NCI-H2107 treated with DMSO at 0.1 percent for 48 hours (cell line): ENCODE measurements around the gene ZDHHC20.

Experiments used
- DNase-seq: peaks from one replicate; lab custom pipeline; 2025; ENCODE audit not compliant: unreplicated experiment; lab: John Stamatoyannopoulos, UW

Gene ZDHHC20, protein sequence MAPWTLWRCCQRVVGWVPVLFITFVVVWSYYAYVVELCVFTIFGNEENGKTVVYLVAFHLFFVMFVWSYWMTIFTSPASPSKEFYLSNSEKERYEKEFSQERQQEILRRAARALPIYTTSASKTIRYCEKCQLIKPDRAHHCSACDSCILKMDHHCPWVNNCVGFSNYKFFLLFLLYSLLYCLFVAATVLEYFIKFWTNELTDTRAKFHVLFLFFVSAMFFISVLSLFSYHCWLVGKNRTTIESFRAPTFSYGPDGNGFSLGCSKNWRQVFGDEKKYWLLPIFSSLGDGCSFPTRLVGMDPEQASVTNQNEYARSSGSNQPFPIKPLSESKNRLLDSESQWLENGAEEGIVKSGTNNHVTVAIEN

DNA sequence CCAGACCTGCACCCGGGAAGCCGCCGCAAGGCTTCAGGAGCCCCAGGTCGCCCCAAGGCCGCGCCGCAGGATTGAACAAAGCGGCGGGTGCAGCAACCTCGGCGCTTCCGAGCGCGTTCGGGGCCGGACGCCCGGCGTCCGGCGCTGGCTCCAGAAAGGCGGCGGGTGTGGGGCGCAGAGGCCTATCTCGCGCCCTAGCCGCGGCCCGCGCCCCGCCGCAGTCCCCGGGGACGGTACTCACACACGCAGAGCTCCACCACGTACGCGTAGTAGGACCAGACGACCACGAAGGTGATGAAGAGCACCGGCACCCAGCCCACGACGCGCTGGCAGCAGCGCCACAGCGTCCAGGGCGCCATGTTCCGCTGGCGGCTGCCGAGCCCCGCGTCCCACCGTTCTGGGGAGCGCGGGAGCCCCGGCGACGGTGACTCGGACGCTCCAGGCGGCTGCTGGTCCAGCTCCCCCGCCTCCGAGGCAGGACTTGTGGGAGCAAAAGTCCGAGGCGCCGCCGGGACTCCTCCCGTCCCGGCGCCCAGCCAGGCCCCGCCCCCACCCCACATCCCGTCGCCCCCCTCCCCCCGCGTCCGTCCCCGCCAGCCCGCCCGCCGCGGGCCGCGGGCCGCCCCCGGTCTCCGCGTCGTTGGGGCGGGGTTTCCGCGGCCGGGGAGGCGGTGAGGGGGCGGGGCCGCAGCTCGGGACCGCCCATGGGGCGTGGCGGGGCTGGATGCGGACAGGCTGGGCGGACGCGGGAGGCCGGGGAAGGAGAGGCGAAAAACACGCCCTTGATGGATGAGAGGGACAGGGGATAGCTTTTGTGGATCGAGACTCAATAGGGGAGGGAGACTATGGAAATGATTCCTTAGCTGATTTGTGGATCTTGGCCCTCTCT lies at the start of gene ZDHHC20:
TSS of gene ZDHHC20 (minus strand) at position 491 of the 889 bp plus-strand sequence. CDS start at position 359, 132 bp downstream.
- peak; percentile 14 for DNase-seq

DNA sequence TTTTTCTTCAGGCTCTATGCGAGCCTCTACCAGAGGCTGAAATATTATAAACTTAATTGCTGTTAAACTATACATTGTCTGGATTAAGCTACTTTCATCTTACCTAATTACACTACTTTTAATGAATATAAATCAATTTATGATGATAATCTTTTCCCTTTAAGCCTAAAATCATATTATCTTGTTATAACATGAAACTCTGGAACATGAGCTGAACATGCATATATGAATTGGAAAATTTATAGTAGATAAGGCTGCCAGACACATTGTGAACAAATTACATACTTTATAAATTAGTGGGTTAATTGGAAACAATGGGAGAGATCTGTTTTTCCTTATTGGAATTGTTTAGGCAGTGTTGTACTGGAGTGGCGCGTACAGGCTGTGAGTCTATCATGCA lies 45.3 kb upstream of the ZDHHC20 start:
- DNase-seq = no peak

DNA sequence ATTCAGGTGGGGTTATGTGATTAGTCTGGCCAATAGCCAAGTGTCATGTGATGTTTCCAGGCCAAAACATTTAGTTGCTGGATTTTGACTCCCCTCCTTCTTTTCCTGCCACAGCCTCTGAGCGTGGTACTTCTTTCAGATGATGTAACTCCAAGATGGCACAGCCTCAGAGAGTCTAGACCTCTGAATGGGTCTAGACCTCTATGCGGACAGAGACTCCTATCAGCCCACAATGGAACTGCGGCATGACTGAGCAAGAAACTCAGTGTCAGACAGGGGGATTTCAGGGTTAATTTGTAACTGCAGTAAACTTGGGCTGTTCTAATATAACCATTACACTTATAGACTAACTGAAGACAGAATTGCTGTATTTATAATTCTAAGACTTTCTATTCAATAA lies 42.6 kb upstream of the ZDHHC20 start:
- DNase-seq = no peak

DNA sequence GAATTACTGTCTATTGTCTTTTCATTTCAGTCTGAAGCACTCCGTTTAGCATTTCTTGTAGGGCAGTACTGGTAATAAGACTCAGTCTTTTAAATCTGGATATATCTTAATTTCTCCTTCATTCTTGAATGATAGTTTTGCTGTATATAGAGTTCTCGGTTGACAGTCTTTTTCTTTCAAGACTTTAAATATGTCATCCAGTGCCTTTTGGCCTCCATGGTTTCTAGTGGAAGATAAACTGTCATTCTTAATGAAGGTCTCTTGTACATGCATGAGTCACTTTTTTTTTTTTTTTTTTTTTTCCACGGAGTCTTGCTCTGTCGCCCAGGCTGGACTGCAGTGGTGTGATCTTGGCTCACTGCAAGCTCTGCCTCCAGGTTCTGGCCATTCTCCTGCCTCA lies 27.2 kb upstream of the ZDHHC20 start:
- DNase-seq = no peak

DNA sequence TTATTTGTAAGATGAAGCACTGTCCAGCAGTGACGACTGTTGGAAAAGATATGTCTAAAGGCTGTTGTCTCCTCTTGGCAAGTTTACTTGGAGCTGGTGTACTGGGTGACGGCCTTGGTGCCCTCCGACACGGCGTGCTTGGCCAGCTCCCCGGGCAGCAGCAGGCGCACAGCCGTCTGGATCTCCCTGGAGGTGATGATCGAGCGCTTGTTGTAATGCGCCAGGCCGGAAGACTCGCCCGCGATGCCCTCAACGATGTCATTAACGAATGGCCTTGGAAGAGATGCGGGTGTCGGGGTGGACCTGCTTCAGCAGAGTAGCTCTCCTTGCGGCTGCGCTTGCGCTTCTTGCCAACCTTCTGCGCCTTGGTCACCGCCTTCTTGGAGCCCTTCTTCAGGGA lies 24.6 kb upstream of the ZDHHC20 start:
- DNase-seq = no peak

DNA sequence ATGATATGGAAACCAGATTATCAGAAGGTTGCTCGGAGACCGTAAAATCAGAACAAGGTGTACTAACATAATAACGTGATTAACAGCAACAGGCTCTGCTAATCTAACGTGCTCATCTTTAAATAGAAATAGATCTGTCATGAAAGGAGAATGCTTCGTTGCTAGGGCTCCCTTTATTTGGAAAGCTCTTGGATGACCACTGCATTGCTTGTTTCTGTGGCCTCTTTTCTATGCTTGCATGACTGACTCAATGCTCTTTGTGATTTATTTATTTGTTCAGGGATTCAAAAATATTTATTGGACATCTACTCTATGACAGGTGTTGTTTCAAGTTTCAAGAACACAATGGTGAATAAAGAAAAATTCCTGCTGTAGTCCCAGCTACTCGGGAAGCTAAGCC lies 22.3 kb upstream of the ZDHHC20 start:
- DNase-seq = no peak

DNA sequence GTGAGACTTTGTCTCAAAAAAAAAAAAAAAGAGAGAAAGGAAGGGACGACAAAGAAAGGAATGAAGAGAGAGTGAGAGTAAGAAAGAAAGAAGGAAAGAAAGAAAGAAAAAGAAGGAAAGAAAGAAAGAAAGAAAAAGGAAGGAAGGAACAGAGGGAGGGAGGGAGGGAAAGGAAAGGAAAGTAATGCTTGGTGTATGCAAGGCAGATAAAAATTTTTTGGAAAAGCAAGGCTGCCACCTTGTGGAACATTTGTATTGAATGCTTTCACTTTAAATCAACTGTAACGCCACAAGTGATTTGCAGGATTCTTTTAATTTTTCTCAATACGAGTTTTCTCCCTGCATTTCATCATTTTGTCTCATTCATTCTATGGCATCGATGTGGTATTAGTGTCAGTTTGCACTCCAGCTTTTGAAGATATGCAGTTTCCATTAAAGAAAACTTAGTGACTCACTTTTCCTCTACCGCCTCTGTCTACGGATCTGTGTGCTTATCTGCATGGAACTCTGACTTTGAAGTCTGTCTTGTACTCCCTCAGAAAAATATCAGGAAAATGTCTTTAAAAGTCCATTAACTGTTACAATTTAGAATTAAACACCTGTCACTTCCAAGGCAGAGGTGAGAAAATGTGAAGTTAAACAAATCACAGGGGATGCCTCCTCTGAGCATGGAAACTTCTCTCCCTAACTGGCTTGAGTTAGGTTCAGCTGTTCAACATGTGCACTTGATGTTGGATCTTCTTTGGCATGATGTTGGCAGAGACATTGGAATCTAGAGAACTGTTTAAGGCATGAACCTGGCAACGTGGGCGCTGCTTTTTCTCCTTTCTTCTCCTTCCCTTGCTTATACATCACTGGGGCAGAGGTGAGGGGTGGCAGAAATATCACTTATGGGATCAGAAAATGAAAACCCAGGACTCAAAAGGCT lies 20.0 kb upstream of the ZDHHC20 start:
- peak; percentile 47 for DNase-seq

DNA sequence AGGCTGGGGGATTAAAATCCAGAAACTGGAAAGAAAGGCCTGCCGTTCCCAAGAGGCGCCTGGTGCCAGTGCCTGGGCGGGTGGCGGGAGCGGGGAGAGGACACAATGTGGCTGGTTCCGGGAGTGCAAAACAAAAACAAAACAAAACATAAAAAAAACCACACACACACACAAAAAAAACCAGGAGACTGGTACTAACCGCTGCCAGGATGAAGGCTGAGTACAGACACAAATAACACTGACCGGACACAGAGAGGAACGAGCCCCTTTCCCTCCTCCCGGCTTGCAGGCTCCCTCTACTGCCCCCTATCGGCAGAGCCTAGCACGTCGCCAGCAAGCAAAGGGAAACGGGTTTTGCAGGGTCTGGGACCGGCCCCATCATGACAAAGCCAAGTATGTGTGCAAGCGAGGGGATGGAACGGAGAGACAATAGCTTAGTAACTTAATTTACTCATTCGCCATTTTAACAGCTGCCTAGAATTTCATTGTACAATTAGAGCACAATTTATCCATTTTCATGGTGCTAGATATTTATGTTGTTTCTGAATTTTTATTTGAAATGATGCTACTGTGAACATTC lies 17.9 kb upstream of the ZDHHC20 start:
- peak; percentile 56 for DNase-seq

DNA sequence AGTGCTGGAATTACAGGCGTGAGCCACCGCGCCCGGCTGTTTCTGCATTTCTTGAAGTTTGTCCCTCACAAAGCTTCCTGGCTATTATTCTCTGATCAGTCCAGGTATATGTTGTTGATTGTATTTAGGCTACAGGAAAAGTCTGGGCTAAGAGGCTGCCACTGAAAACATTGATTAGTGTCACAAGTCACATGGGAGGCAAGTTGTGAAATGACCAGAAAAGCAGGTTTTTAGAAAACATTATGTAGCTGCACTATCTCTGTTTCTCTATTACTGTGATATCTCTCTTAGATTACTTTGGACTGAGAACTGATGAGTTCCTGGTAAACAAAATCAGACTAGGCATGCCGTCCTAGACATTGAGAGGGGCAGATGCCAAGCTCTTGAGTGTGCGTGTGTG lies 16.0 kb upstream of the ZDHHC20 start:
- no peak for DNase-seq

DNA sequence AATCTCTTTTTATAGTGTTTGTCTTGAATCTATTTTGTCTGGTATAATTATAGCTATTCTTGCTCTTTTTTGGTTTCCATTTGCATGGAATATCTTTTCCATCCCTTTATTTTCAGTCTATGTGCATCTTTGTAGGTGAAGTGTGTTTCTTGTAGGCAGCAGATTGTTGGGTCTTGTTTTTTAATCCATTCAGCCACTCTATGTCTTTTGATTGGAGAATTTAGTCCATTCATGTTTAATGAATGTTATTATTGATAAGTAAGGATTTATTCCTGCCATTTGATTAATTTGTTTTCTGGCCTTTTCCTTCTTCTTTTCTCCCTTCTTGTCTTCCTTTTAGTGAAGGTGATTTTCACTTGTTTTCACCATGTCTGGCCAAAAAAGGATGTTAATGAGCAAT lies 11.7 kb upstream of the ZDHHC20 start:
- DNase-seq = no peak

DNA sequence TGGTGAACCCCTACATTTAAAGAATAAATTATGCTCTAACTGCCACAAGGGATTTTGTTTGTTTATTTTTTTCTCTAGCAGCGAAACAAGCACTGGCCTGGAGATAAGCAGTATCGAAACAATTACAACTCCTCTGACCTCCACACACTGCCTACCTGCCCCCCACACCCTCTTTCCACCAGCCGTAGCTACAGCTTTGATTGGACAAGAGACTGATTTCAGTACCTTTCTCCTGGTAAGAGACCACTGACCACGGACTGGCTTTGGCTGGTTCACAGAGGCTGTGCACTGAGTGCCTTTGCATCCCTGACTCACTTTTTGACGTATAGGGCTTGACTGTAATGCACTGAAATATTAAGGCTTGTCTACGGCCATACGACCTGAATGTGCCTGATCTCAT lies 7.4 kb upstream of the ZDHHC20 start:
- DNase-seq = no peak

DNA sequence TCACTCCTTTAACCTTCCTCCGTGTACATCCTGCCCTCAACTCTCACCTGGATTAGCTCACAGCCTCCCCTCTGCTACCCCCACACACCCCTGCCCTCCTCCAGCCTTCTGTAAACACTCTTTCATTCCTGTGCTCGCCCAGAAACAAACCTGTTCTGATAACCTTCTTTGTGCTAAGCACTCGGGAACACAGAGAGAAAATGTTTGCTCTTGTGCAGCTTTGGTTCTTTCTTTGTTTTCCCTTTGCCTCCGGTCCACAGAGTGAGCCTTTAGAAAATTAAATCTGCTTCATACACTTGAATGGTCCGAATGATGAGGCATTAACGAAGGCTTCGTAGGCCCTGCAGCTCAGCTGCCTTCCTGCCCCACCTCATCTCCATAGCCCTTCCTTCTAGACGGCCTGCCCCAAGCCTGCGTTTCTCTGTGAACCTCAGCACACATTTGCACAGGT lies 6.6 kb upstream of the ZDHHC20 start:
- DNase-seq = no peak

DNA sequence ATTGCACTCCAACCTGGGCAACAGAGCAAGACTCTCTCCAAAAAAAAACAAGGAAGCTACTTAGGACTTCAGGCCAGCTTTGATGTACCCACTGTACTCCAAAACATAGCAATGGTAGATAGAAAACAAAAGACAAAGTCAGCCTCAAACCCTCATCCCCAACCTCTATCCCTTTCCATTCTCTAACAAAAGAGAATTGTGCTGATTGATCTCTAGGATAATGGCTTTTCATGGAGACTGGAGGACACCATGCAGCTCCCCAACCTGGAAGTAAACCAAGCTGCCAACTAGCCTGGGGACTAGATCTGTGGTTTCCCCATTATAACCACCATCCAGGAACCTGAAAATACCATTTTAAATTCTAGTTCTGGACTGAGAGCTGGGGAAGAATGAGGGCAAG lies 4.3 kb upstream of the ZDHHC20 start:
- no peak for DNase-seq

DNA sequence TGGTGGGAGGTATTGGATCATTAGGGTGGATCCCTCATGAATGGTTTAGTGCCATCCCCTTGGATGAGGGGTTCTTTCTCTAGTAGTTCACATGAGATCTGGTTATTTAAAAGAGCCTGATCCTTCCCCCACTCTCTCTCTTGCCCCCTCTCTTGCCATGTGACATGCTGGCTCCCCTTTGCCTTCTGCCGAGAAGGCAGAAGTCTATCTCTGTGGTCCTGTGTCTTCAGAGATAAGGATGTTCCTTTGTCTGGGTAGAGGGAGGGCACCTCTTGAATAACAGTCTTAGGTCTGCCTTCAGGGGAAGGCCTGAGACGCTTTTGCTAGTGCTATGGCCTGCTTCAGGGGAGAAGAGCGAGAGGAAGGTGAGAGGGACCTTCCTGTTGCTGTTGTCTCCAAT lies 2.0 kb upstream of the ZDHHC20 start:
- DNase-seq = no peak

DNA sequence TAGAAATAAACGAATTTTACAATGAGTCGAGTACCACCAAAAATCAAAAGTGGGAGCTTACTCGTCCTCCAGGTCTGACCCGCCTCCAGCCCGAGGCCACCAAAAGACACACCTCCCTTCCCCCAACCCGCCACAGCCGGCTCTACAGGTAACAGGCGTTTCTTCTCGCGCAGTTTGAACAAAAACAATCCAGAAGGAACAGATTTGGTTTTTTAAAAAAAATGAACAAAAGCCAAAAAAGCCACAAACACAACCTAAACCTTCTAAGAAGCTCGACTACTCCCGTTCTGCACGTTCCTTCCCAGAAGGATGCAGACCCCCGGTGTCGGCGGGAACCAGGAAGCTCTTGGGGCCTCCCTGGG lies 671 bp downstream of the ZDHHC20 start:
- DNase-seq = peak; percentile 34

DNA sequence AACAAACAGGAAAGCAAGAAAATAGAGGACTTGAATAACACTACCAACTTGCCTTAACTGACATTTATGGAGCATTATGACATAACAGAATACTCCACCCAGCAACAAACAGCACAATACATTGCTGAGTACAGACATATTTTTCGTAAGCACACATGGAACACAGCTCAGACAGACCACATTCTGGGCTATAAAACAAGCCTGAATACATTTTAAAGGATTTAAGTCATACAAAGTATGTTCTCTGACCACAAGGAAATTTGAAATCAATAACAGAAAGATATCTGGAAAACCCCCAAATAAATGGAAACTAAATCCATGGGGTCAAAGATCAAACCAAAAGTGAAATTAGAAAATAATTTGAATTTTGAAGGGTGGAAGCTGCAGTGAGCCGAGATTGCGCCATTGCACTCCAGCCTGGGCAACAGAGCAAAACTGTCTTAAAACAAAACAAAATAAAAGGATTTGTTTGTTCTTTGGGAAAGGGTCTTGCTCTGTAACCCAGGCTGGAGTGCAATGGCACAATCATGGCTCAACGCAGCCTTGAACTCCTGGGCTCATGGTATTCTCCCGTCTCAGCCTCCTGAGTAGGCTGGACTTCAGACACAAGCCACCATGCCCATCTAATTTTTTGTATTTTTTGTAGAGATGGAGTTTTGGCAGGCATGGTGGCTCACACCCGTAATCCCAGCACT lies 5.6 kb downstream of the ZDHHC20 start:
- DNase-seq = no peak

DNA sequence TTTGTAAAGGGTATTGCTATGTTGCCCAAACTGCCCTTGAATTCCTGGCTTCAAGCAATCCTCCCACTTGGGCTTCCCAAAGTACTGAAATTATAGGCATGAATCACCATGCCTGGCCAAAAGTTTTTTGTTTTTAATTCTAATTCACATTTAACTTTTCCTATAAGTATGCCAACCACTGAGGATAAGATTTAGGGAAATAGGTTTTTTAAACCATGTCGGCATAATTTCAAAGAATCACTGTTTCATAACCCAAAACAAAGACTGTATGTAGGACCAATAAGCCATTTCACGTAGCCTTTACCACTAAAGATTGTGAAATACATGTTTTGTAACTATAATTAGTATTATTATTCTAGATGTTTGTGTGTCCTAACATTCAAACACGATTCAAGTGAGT lies 8.2 kb downstream of the ZDHHC20 start:
- DNase-seq = no peak

DNA sequence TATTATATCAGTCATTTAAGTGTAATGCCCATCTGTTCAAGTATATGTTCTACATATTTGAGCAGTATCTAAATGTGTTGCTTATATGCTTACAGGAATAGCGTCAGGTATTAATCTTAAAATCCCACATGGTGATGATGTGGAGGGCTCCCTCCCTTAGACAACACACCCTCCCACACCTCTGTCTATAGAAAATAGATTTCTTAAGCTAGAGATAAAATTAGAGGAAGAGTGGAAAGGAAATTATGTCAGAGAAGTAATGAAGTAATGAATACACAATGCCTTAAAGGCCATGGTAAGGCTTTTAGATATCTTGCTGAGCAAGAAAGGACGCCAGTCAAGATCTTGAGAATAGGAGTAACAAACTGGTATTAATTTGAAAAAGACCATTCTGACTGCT lies 12.4 kb downstream of the ZDHHC20 start:
- no peak for DNase-seq

DNA sequence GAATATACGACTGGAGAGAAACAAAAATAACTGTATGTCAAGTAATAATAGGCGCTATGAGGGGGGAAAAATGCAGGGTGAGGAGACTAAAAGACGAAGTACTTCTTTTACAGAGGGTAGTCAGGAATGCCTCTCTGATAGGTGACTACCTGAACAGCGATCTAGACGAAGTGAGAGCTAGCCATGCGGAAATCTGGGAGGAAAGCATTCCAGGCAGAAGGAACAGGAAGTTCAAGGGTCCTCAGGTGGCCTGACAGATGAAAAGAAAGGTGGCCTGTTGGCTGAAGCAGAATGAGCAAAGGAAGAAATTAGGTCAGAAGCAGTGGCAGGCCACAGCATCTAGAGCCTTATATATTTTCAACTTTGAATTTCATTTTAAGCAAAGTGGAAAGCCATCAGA lies 13.3 kb downstream of the ZDHHC20 start:
- DNase-seq = no peak

DNA sequence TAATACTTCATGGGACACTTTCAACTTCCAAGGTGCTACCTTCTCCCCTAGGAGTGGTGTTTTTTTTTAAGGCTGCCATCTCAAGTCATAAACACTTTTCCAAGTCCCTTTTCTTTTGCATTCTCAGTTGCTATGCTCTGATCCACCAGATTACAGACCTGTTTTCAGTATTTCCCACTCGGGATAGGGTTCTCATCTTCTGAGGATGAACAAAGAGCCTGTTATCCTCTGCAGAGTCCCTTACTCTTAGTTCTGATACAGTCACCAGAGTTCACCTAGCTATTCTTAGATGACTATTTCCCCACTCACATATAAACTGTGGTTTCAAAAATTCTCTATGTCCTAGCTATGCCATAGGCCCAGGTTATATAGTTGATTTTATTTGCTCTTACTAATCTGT lies 15.9 kb downstream of the ZDHHC20 start:
- no peak for DNase-seq
